IPS-20b (cell line): ENCODE data around the gene DYSF.

ENCODE experiments used
- H3K27ac ChIP-seq: one replicate; pipeline ENCODE4 v1.5.1; 2013; ENCODE audit warnings: low read length
- H3K27me3 ChIP-seq: 2 replicates; pipeline ENCODE4 v1.6.1; 2013; ENCODE audit warnings: mild to moderate bottlenecking, low read length, inconsistent platforms; ENCODE audit not compliant: insufficient read depth
- H3K36me3 ChIP-seq: 2 replicates; pipeline ENCODE4 v1.6.1; 2013; ENCODE audit warnings: low read depth, mild to moderate bottlenecking, inconsistent platforms, low read length, moderate library complexity; ENCODE audit not compliant: insufficient read depth
- H3K4me1 ChIP-seq: 2 replicates; pipeline ENCODE4 v1.6.1; 2013; ENCODE audit warnings: mild to moderate bottlenecking, control low read depth, inconsistent platforms, low read length, moderate library complexity; ENCODE audit not compliant: insufficient read depth
- H3K4me3 ChIP-seq: 2 replicates; pipeline ENCODE4 v1.5.1; 2013; ENCODE audit warnings: mild to moderate bottlenecking, low read length, inconsistent platforms
- H3K9ac ChIP-seq: 2 replicates; pipeline ENCODE4 v1.6.1; 2013; ENCODE audit warnings: low read depth, mild to moderate bottlenecking, inconsistent platforms, low read length, moderate library complexity
- H3K9me3 ChIP-seq: 2 replicates; pipeline ENCODE4 v1.6.1; 2013; ENCODE audit warnings: mild to moderate bottlenecking, low read depth, low read length, inconsistent platforms; ENCODE audit not compliant: insufficient read depth

Gene DYSF

DNA sequence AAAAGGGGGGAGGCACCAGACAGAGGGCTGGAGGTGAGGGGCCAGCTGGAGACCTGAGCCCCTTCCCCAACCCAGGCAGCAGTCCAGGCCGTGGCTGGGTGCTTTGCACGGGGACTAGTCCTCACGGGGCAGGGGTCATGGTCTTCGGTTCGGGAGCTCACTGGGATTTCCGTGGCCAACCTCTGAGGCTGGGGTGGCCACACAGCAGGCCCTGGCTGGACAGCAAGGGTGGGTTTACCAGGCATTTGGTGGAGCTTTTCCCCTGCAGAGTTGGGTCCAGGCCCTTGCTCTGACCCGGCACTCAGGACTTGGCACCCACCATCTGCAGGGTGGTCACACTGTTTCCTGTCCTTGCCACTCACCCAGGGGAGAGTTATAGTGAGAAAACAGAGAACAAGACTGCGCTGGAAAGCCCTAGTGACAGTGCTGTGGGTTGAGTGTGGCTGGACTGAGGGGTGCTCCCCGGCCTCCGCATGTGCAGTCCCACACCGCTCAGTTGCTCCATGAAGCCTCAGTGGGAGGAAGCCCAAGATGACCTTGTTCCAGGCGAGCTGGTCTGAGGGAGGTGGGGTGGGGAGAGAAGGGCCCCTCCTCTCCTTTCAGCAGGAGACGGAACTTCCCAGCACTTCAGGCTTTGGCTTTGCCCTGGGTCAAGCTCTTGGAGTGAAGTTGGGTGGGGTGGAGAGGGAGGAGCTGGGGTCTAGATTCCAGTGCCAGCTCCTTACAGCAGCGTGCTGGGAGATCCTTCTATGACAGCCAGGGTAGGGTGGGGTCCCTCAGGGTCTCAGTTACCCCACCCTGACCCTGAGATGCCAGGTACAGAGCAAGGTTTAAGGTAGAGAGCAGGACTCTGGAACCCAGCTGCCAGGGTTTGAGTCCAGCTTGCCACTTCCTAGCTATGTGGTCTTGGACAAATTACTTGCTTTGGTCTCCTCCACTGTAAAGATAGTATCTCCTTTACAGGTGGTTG, 219.8 kb downstream of the DYSF start:
- no peak overlapping the region for H3K9ac ChIP-seq
- no peaks in the 10 kb centered on the region for H3K4me1 ChIP-seq

DNA sequence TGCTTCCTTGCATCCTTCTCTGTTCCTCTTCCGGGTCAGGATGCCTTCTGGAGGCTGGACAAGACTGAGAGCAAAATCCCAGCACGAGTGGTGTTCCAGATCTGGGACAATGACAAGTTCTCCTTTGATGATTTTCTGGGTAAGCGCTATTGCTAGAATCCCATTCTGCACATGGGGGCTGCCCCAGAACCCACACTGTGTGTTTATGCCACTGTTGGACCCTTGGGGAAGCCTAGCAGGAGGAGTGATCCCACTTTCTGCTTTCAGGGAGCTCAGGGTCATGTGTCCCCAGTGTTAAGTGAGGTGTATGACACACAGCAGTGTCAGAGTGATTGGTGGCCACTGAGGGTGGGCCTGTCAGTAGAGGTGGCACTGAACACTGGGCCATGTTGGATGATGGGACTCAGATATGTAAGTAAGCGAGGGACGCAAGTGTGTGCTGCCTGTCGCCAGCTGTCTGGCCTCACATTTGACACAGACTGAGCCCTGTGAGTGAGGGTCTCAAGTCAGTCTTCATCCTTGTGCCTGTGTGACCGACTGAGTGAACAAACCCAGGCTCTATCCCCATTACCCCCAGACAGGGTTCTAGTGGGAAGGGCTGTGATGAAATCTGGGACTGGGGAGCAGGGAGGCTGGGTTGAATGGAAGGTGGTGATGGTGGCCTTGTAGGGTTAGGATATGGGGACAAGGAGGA, 220.9 kb downstream of the DYSF start:
- Histone ChIP-seq H3K36me3 (no peaks in the 10 kb centered on the region), H3K4me1 (no peaks in the 10 kb centered on the region), H3K9ac (no peak overlapping the region), H3K4me3 (no peak overlapping the region), H3K9me3 (no peaks in the 10 kb centered on the region), H3K27ac (no peak overlapping the region), H3K27me3 (no peaks in the 10 kb centered on the region)

More for the DNA sequence above, 219.8 kb downstream of the DYSF start:
- no peaks in the 10 kb centered on the region for H3K36me3 ChIP-seq
- no peaks in the 10 kb centered on the region for H3K27me3 ChIP-seq
- no peak overlapping the region for H3K4me3 ChIP-seq
- no peaks in the 10 kb centered on the region for H3K9me3 ChIP-seq
- H3K27ac ChIP-seq: no peak overlapping the region

GRCh38 chr2:71675296-71675695, 221.9 kb downstream of the DYSF start:
- H3K36me3 ChIP-seq: no peaks in the 10 kb centered on the region
- no peaks in the 10 kb centered on the region for H3K27me3 ChIP-seq

DNA sequence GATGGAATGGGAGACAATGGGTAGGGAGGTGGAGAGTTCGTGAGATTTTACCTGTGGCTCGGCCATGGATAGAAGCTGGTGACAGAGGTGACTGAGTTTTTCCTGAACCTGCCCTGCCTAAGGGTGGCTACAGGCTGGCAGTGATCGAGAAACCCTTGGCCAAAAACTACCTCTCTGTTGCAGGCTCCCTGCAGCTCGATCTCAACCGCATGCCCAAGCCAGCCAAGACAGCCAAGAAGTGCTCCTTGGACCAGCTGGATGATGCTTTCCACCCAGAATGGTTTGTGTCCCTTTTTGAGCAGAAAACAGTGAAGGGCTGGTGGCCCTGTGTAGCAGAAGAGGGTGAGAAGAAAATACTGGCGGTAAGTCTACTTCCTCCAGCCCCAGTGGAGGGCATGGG, 225.5 kb downstream of the DYSF start:
- no peak overlapping the region for H3K4me3 ChIP-seq
- no peaks in the 10 kb centered on the region for H3K9me3 ChIP-seq
- H3K9ac ChIP-seq: no peak overlapping the region
- H3K4me1 ChIP-seq: no peaks in the 10 kb centered on the region
- H3K36me3 ChIP-seq: no peaks in the 10 kb centered on the region
- no peak overlapping the region for H3K27ac ChIP-seq
- no peaks in the 10 kb centered on the region for H3K27me3 ChIP-seq

More at GRCh38 chr2:71675296-71675695, 221.9 kb downstream of the DYSF start:
- H3K9ac ChIP-seq: no peak overlapping the region
- no peak overlapping the region for H3K27ac ChIP-seq
- H3K4me1 ChIP-seq: no peaks in the 10 kb centered on the region
- no peaks in the 10 kb centered on the region for H3K9me3 ChIP-seq
- no peak overlapping the region for H3K4me3 ChIP-seq

DNA sequence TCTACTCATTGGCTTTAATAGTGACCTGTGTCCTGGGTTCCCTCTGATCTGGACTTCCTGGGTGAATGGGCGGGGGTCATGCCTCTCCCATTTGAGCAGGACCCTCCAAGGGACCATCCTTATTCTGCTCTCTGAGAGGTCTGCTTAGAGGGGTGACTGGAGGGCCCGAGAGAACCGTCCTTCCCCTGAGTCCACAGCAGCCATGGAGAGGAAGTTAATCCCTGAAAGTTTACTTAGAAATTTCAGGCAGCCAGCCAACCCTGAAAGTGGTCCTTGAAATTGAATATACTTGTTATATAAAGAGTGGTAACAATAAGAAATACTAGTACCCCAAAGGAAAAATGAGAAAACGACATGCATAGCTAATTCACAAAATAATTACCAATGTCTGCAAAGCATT, 226.1 kb downstream of the DYSF start:
- H3K4me1 ChIP-seq: no peaks in the 10 kb centered on the region
- H3K27me3 ChIP-seq: no peaks in the 10 kb centered on the region
- no peaks in the 10 kb centered on the region for H3K36me3 ChIP-seq
- no peak overlapping the region for H3K9ac ChIP-seq
- no peaks in the 10 kb centered on the region for H3K9me3 ChIP-seq
- no peak overlapping the region for H3K4me3 ChIP-seq
- no peak overlapping the region for H3K27ac ChIP-seq

GRCh38 chr2:71680925-71681324, 227.6 kb downstream of the DYSF start:
- H3K9me3 ChIP-seq: no peaks in the 10 kb centered on the region
- H3K4me1 ChIP-seq: no peaks in the 10 kb centered on the region
- no peaks in the 10 kb centered on the region for H3K36me3 ChIP-seq
- no peak overlapping the region for H3K27ac ChIP-seq
- no peak overlapping the region for H3K9ac ChIP-seq
- H3K4me3 ChIP-seq: no peak overlapping the region
- no peaks in the 10 kb centered on the region for H3K27me3 ChIP-seq

DNA sequence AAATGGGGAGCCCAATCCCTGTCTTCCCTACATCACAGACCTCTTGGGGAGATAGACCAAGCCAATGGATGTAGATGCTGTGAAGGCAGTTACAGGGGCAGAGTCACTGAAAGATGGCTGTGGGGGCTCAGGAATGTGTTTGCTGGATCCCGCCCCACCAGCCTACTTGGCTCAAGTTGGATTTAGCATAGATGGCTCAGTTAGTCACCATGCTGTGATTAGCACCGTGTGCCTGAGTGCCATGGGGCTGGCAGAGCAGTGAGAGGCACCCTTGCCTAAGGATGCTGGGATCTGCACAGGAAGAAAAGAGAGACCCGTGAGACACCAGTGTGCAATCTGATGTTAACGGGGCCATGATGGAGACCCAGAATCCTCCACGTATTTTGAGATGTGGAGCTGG, 228.3 kb downstream of the DYSF start:
- Histone ChIP-seq H3K4me1 (no peaks in the 10 kb centered on the region), H3K36me3 (no peaks in the 10 kb centered on the region), H3K27me3 (no peaks in the 10 kb centered on the region), H3K9me3 (no peaks in the 10 kb centered on the region), H3K4me3 (no peak overlapping the region), H3K27ac (no peak overlapping the region), H3K9ac (no peak overlapping the region)

DNA sequence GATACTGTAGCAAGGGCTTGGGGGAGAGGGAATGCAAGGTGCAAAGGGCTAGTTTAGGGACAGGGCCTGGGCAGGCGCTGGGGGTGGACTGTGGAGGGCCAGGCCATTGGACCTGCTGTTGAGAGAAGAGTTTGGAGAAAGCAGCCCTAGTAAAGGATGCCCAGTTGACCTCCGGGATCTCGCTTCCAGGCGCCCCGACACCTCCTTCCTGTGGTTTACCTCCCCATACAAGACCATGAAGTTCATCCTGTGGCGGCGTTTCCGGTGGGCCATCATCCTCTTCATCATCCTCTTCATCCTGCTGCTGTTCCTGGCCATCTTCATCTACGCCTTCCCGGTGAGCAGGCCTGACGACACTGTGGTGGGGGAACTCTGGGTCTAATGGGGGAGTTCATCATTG, 229.0 kb downstream of the DYSF start:
- Histone ChIP-seq H3K27ac (no peak overlapping the region), H3K27me3 (no peaks in the 10 kb centered on the region), H3K4me1 (no peaks in the 10 kb centered on the region), H3K9me3 (no peaks in the 10 kb centered on the region), H3K9ac (no peak overlapping the region), H3K4me3 (no peak overlapping the region), H3K36me3 (no peaks in the 10 kb centered on the region)

GRCh38 chr2:71683070-71683469, 229.7 kb downstream of the DYSF start:
- no peaks in the 10 kb centered on the region for H3K9me3 ChIP-seq
- H3K36me3 ChIP-seq: no peaks in the 10 kb centered on the region
- no peak overlapping the region for H3K4me3 ChIP-seq
- H3K27ac ChIP-seq: no peak overlapping the region
- H3K27me3 ChIP-seq: no peaks in the 10 kb centered on the region
- no peak overlapping the region for H3K9ac ChIP-seq
- H3K4me1 ChIP-seq: no peaks in the 10 kb centered on the region

GRCh38 chr2:71683666-71684065, 230.3 kb downstream of the DYSF start:
- Histone ChIP-seq H3K4me1 (no peaks in the 10 kb centered on the region), H3K9ac (no peak overlapping the region), H3K4me3 (no peak overlapping the region), H3K9me3 (no peaks in the 10 kb centered on the region), H3K27ac (no peak overlapping the region), H3K36me3 (no peaks in the 10 kb centered on the region), H3K27me3 (no peaks in the 10 kb centered on the region)

GRCh38 chr2:71684226-71685072, 231.1 kb downstream of the DYSF start:
- H3K9me3 ChIP-seq: no peaks in the 10 kb centered on the region
- no peaks in the 10 kb centered on the region for H3K4me1 ChIP-seq
- no peaks in the 10 kb centered on the region for H3K36me3 ChIP-seq
- H3K27ac ChIP-seq: no peak overlapping the region
- H3K4me3 ChIP-seq: no peak overlapping the region
- no peak overlapping the region for H3K9ac ChIP-seq
- no peaks in the 10 kb centered on the region for H3K27me3 ChIP-seq
